Measurements from ENCODE around the gene ARMC6. TPM values are rescaled to one million over a fixed set of nuclear protein-coding genes. Genes with fewer than 3 reads are reported as not detected.

The ARMC6 gene
- total RNA-seq, 1 donor from 2014 or later: 32.8 TPM

- H3K9me3 Mint-ChIP-seq (ENCODE audit: unreplicated experiment): peaks cover 2% of the 10 kb centered on the region
- H3K27me3 Mint-ChIP-seq (ENCODE audit: unreplicated experiment): no peaks in the 10 kb centered on the region
- no peak overlapping the region for H3K4me3 Mint-ChIP-seq (ENCODE audit: unreplicated experiment)
- H3K27ac Mint-ChIP-seq (ENCODE audit: unreplicated experiment): no peak overlapping the region
- DNase-seq: no peak
- H3K4me1 Mint-ChIP-seq (ENCODE audit: low read depth, unreplicated experiment): no peaks in the 10 kb centered on the region
- H3K36me3 Mint-ChIP-seq (ENCODE audit: unreplicated experiment): no peaks in the 10 kb centered on the region
- TF ChIP-seq, protein P1, sequence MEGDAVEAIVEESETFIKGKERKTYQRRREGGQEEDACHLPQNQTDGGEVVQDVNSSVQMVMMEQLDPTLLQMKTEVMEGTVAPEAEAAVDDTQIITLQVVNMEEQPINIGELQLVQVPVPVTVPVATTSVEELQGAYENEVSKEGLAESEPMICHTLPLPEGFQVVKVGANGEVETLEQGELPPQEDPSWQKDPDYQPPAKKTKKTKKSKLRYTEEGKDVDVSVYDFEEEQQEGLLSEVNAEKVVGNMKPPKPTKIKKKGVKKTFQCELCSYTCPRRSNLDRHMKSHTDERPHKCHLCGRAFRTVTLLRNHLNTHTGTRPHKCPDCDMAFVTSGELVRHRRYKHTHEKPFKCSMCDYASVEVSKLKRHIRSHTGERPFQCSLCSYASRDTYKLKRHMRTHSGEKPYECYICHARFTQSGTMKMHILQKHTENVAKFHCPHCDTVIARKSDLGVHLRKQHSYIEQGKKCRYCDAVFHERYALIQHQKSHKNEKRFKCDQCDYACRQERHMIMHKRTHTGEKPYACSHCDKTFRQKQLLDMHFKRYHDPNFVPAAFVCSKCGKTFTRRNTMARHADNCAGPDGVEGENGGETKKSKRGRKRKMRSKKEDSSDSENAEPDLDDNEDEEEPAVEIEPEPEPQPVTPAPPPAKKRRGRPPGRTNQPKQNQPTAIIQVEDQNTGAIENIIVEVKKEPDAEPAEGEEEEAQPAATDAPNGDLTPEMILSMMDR (IDR thresholded peaks at IDR 0.05; ENCODE audit: partially characterized antibody, unreplicated experiment): no peak
Measured at GRCh38 chr19:19052921-19053320, 19.5 kb downstream of the ARMC6 start.

GRCh38 chr19:19053508-19054314 lies 20.3 kb downstream of the ARMC6 start:
- Mint-ChIP-seq H3K36me3 (ENCODE audit: unreplicated experiment) (no peaks in the 10 kb centered on the region), H3K27ac (ENCODE audit: unreplicated experiment) (no peak overlapping the region), H3K4me1 (ENCODE audit: low read depth, unreplicated experiment) (no peaks in the 10 kb centered on the region), H3K27me3 (ENCODE audit: unreplicated experiment) (no peaks in the 10 kb centered on the region), H3K4me3 (ENCODE audit: unreplicated experiment) (peak overlapping the region; percentile 6), H3K9me3 (ENCODE audit: unreplicated experiment) (peaks cover 2% of the 10 kb centered on the region)
- TF ChIP-seq, protein P1 (IDR thresholded peaks at IDR 0.05; ENCODE audit: partially characterized antibody, unreplicated experiment): peak; percentile 80
- peak; percentile 85 for DNase-seq

- peaks cover 2% of the 10 kb centered on the region for H3K9me3 Mint-ChIP-seq (ENCODE audit: unreplicated experiment)
- peaks cover 4% of the 10 kb centered on the region for H3K27me3 Mint-ChIP-seq (ENCODE audit: unreplicated experiment)
- no peaks in the 10 kb centered on the region for H3K4me1 Mint-ChIP-seq (ENCODE audit: low read depth, unreplicated experiment)
- no peak overlapping the region for H3K27ac Mint-ChIP-seq (ENCODE audit: unreplicated experiment)
- H3K4me3 Mint-ChIP-seq (ENCODE audit: unreplicated experiment): no peak overlapping the region
- no peaks in the 10 kb centered on the region for H3K36me3 Mint-ChIP-seq (ENCODE audit: unreplicated experiment)
- TF ChIP-seq, protein P1 (IDR thresholded peaks at IDR 0.05; ENCODE audit: partially characterized antibody, unreplicated experiment): no peak
- DNase-seq: no peak
Measured at GRCh38 chr19:19054315-19054938, 21.0 kb downstream of the ARMC6 start.

GRCh38 chr19:19054939-19055440 lies 21.6 kb downstream of the ARMC6 start:
- no peak for DNase-seq
- Mint-ChIP-seq H3K4me3 (ENCODE audit: unreplicated experiment) (no peak overlapping the region), H3K27ac (ENCODE audit: unreplicated experiment) (no peak overlapping the region), H3K9me3 (ENCODE audit: unreplicated experiment) (peaks cover 2% of the 10 kb centered on the region), H3K27me3 (ENCODE audit: unreplicated experiment) (peaks cover 6% of the 10 kb centered on the region), H3K36me3 (ENCODE audit: unreplicated experiment) (no peaks in the 10 kb centered on the region), H3K4me1 (ENCODE audit: low read depth, unreplicated experiment) (no peaks in the 10 kb centered on the region)
- TF ChIP-seq, protein P1 (IDR thresholded peaks at IDR 0.05; ENCODE audit: partially characterized antibody, unreplicated experiment): no peak

DNA sequence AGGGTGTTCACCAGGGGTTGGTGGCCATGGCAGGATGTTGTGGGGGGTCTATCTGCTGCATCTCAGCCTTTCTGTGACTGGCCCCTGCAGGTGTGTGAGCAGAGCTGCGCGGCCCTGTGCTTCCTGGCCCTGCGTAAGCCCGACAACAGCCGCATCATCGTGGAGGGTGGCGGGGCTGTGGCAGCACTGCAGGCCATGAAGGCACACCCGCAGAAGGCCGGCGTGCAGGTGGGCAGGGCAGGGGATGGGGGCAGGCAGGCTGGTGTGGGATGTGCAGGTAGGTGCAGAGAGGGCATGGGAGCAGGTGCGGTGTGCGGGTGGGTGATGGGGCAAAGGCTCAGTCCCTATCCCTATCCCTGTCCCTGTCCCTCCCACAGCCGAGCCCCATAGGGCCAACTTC lies 22.3 kb downstream of the ARMC6 start:
- H3K27me3 Mint-ChIP-seq (ENCODE audit: unreplicated experiment): peaks cover 6% of the 10 kb centered on the region
- no peak overlapping the region for H3K4me3 Mint-ChIP-seq (ENCODE audit: unreplicated experiment)
- no peaks in the 10 kb centered on the region for H3K36me3 Mint-ChIP-seq (ENCODE audit: unreplicated experiment)
- H3K27ac Mint-ChIP-seq (ENCODE audit: unreplicated experiment): no peak overlapping the region
- H3K4me1 Mint-ChIP-seq (ENCODE audit: low read depth, unreplicated experiment): no peaks in the 10 kb centered on the region
- DNase-seq: no peak
- TF ChIP-seq, protein P1 (IDR thresholded peaks at IDR 0.05; ENCODE audit: partially characterized antibody, unreplicated experiment): no peak
- peaks cover 2% of the 10 kb centered on the region for H3K9me3 Mint-ChIP-seq (ENCODE audit: unreplicated experiment)
